Spleen (tissue), 11 donors: ENCODE measurements around the gene KLK14. TPM values are rescaled to one million over a fixed set of nuclear protein-coding genes. Genes with fewer than 3 reads are reported as not detected.

ENCODE experiments used
- DNase-seq: peaks from one replicate; pipeline ENCODE4 v3.0.0-alpha.2; 2020
- H3K27ac ChIP-seq, 8 donors: fragments of 200-600 bp; sonication (generic) in 7 of 8; 1 replicate in 4 of 8; 2 replicates in 4 of 8; pipeline versions ENCODE4 v1.5.0 to v1.8.0; 2016 to 2021; ENCODE audit warnings: inconsistent platforms in 4 of 8, mild to moderate bottlenecking in 4 of 8, moderate library complexity in 1 of 8
- H3K27me3 ChIP-seq, 7 donors: fragments of 200-600 bp; sonication (generic) in 6 of 7; replicated peaks in 1 of 7; 1 replicate in 4 of 7; 2 replicates in 3 of 7; pipeline versions ENCODE4 v1.5.0 to v1.8.0; 2016 to 2021; ENCODE audit warnings: inconsistent platforms in 3 of 7, mild to moderate bottlenecking in 1 of 7
- H3K36me3 ChIP-seq, 6 donors: fragments of 200-600 bp; sonication (generic) in 5 of 6; 1 replicate in 4 of 6; 2 replicates in 2 of 6; pipeline versions ENCODE4 v1.5.0 to v1.8.0; 2016 to 2021; ENCODE audit warnings: inconsistent platforms in 2 of 6
- H3K4me1 ChIP-seq, 6 donors: fragments of 200-600 bp; sonication (generic) in 5 of 6; 1 replicate in 3 of 6; 2 replicates in 3 of 6; pipeline versions ENCODE4 v1.5.0 to v1.8.0; 2016 to 2021; ENCODE audit warnings: inconsistent platforms in 3 of 6
- H3K4me3 ChIP-seq, 8 donors: fragments of 200-600 bp; sonication (generic) in 7 of 8; 1 replicate in 4 of 8; 2 replicates in 4 of 8; pipeline versions ENCODE4 v1.5.0 to v1.8.0; 2016 to 2021; ENCODE audit warnings: inconsistent platforms in 4 of 8, mild to moderate bottlenecking in 4 of 8, moderate library complexity in 2 of 8
- H3K9me3 ChIP-seq, 8 donors: fragments of 200-600 bp; sonication (generic) in 7 of 8; 1 replicate in 4 of 8; 2 replicates in 4 of 8; pipeline versions ENCODE4 v1.5.0 to v1.8.0; 2016 to 2021; ENCODE audit warnings: inconsistent platforms in 4 of 8
- CTCF ChIP-seq, 11 experiments: fragments of 200-600 bp in 7 of 11; fragments of 450-650 bp in 4 of 11; sonication (generic) in 4 of 11; IDR thresholded peaks in 8 of 11; conservative IDR thresholded peaks in 3 of 11; 1 replicate in 7 of 11; 2 replicates in 4 of 11; pipeline versions ENCODE4 v1.4.0 to v1.8.0; 2016 to 2021; ENCODE audit warnings: antibody characterized with exemption in 11 of 11, inconsistent platforms in 4 of 11, mild to moderate bottlenecking in 1 of 11
- POLR2A ChIP-seq, 3 donors: fragments of 450-650 bp; IDR thresholded peaks; one replicate each; pipeline ENCODE4 v1.5.1; 2017; ENCODE audit warnings: antibody characterized with exemption in 3 of 3, mild to moderate bottlenecking in 1 of 3
- POLR2AphosphoS5 ChIP-seq, 3 donors: sonication (generic); formaldehyde crosslinking; IDR thresholded peaks; one replicate each; pipeline ENCODE4 v1.5.1; 2017; ENCODE audit warnings: antibody characterized with exemption in 3 of 3
- WGBS, 5 donors: extraction: QIAGEN DNeasy Blood & Tissue Kit in 3 of 5; methylation state at CpG; one replicate each; pipeline versions ENCODE4 v1.1.5 to v1.1.7; 2013 to 2018; 5-methylcytosine and 5-hydroxymethylcytosine counted together
- intact Hi-C: fragments of 100-400 bp; cut with DNase I; formaldehyde crosslinking; loops from one replicate; pipeline ENCODE4 v1.15.0; 2023; ENCODE audit warnings: low total_unique reads
- polyA plus RNA-seq, 3 donors: library from polyadenylated mRNA; stranded (reverse); fragments of 200-250 nt; gene quantifications; one replicate each; pipeline ENCODE4 v1.2.1, GENCODE V29; 2013
- total RNA-seq, 7 donors: library from RNA; depleted of rRNA in 3 of 7; stranded (reverse); fragments of >200 nt in 3 of 7; fragmentation: NEBNext Ultra II Directional in 4 of 7; extraction: Animal tissue kit (Norgen Biotek cat#: 25700) in 4 of 7; gene quantifications; one replicate each; pipeline versions ENCODE4 v1.1.0 to v1.2.1, GENCODE V29; 2016 to 2021
- donor health status: healthy with polysubstance abuse.
- donor health status: DM: no; HTN: no; CAD: no; lungs with moderate emphysema.
- donor health status: DM: no; HTN: no; CAD: no.
- donor health status: Bipolar disorder and iron deficiency.
- donor health status: healthy.
- donor health status: DM: no; HTN: no; CAD: no.
- donor health status: DM: yes; HTN: yes; CAD: no.

Gene KLK14
- total and polyA plus RNA-seq, 10 donors = 0.12 to 0.63 (median 0.33) TPM; not detected in 5

- Histone ChIP-seq H3K27me3 (peaks cover 0 to 85% (median 8%) of the 10 kb centered on the region in 7 donors), H3K4me3 (no peak overlapping the region), H3K36me3 (no peaks in the 10 kb centered on the region), H3K9me3 (no peaks in the 10 kb centered on the region), H3K27ac (no peak overlapping the region), H3K4me1 (no peaks in the 10 kb centered on the region)
- WGBS, 5 donors = 76 to 89% (median 84%) methylated on average over 7 of the region's 7 CpGs
- intact Hi-C loops = no loop called here
- DNase-seq = no peak
- TF ChIP-seq POLR2A (IDR thresholded peaks at IDR 0.05) (no peak), CTCF (IDR thresholded peaks at IDR 0.05 in 8 of 11, conservative IDR thresholded peaks at IDR 0.05 in 3 of 11) (no peak), POLR2AphosphoS5 (IDR thresholded peaks at IDR 0.05) (no peak)
These were observed 51.3 kb downstream of the KLK14 start for GRCh38 chr19:51031220-51031879.

- Histone ChIP-seq H3K4me3 (no peak overlapping the region), H3K27ac (no peak overlapping the region), H3K9me3 (no peaks in the 10 kb centered on the region), H3K36me3 (no peaks in the 10 kb centered on the region), H3K4me1 (no peaks in the 10 kb centered on the region), H3K27me3 (peaks cover 0 to 90% (median 12%) of the 10 kb centered on the region in 7 donors)
- 64 to 72% (median 68%) methylated on average over 13 of the region's 13 CpGs for WGBS, 5 donors
- no peak for TF ChIP-seq POLR2A (IDR thresholded peaks at IDR 0.05)
- TF ChIP-seq CTCF (IDR thresholded peaks at IDR 0.05 in 8 of 11, conservative IDR thresholded peaks at IDR 0.05 in 3 of 11) = no peak
- intact Hi-C loops = no loop called here
- no peak for DNase-seq
These were observed 52.1 kb downstream of the KLK14 start for GRCh38 chr19:51030631-51031030.

- Histone ChIP-seq H3K36me3 (no peaks in the 10 kb centered on the region), H3K9me3 (no peaks in the 10 kb centered on the region)
- no peak for DNase-seq
These were observed 53.0 kb downstream of the KLK14 start for GRCh38 chr19:51029718-51030117.

More at GRCh38 chr19:51029718-51030117, 53.0 kb downstream of the KLK14 start:
- peaks cover 0 to 90% (median 12%) of the 10 kb centered on the region in 7 donors for H3K27me3 ChIP-seq
- no peak overlapping the region for H3K4me3 ChIP-seq
- intact Hi-C loops = no loop called here
- TF ChIP-seq POLR2A (IDR thresholded peaks at IDR 0.05) = no peak
- no peak for TF ChIP-seq CTCF (IDR thresholded peaks at IDR 0.05 in 8 of 11, conservative IDR thresholded peaks at IDR 0.05 in 3 of 11)
- TF ChIP-seq POLR2AphosphoS5 (IDR thresholded peaks at IDR 0.05) = no peak
- H3K4me1 ChIP-seq = no peaks in the 10 kb centered on the region
- WGBS, 5 donors = 65 to 87% (median 80%) methylated on average over 2 of the region's 2 CpGs
- no peak overlapping the region for H3K27ac ChIP-seq

Other genes with a start within 250 kb of the KLK14 start
- gene KLK15, start 249.3 kb downstream of the KLK14 start, total RNA-seq = not detected
- under 1 TPM in 2 of 3 donors, not detected in 1; 0.07 to 0.13 TPM for gene KLK15, start 249.3 kb downstream of the KLK14 start, polyA plus RNA-seq
- gene KLK3, start 228.0 kb downstream of the KLK14 start, total RNA-seq = not detected
- gene KLK3, start 228.0 kb downstream of the KLK14 start, polyA plus RNA-seq = under 1 TPM in 1 of 3 donors, not detected in 2; 0.03 TPM
- 1 to 10 TPM in 1 of 7 donors, under 1 TPM in 1, not detected in 5; 0.37 to 1.2 TPM for gene KLK2, start 209.4 kb downstream of the KLK14 start, total RNA-seq
- gene KLK2, start 209.4 kb downstream of the KLK14 start, polyA plus RNA-seq = under 1 TPM; 0.65 to 0.86 (median 0.65) TPM
- gene KLK4, start 171.5 kb downstream of the KLK14 start, total RNA-seq = not detected
- under 1 TPM; 0.19 to 0.26 (median 0.20) TPM for gene KLK4, start 171.5 kb downstream of the KLK14 start, polyA plus RNA-seq
- gene KLK5, start 129.8 kb downstream of the KLK14 start, total RNA-seq = under 1 TPM in 1 of 7 donors, not detected in 6; 0.79 TPM
- under 1 TPM in 1 of 3 donors, not detected in 2; 0.13 TPM for gene KLK5, start 129.8 kb downstream of the KLK14 start, polyA plus RNA-seq
- gene KLK6, start 113.3 kb downstream of the KLK14 start, total RNA-seq = 1 to 10 TPM in 5 of 7 donors, under 1 TPM in 1, not detected in 1; 0.79 to 9.5 (median 3.0) TPM
- 1 to 10 TPM in 1 of 3 donors, under 1 TPM in 2; 0.43 to 5.8 (median 0.80) TPM for gene KLK6, start 113.3 kb downstream of the KLK14 start, polyA plus RNA-seq
- gene KLK7, start 99.0 kb downstream of the KLK14 start, total RNA-seq = 1 to 10 TPM in 1 of 7 donors, under 1 TPM in 1, not detected in 5; 0.23 to 1.6 TPM
- gene KLK7, start 99.0 kb downstream of the KLK14 start, polyA plus RNA-seq = under 1 TPM; 0.03 to 0.45 (median 0.09) TPM
- gene KLK8, start 81.3 kb downstream of the KLK14 start, total RNA-seq = not detected
- gene KLK8, start 81.3 kb downstream of the KLK14 start, polyA plus RNA-seq = under 1 TPM in 1 of 3 donors, not detected in 2; 0.56 TPM
- gene KLK10, start 63.2 kb downstream of the KLK14 start, total RNA-seq = not detected
- under 1 TPM; 0.06 to 0.13 (median 0.09) TPM for gene KLK10, start 63.2 kb downstream of the KLK14 start, polyA plus RNA-seq
- not detected for gene KLK11, start 56.3 kb downstream of the KLK14 start, total RNA-seq
- under 1 TPM in 2 of 3 donors, not detected in 1; 0.09 to 0.29 TPM for gene KLK11, start 56.3 kb downstream of the KLK14 start, polyA plus RNA-seq
- gene KLK12, start 47.9 kb downstream of the KLK14 start, total RNA-seq = not detected
- gene KLK12, start 47.9 kb downstream of the KLK14 start, polyA plus RNA-seq = under 1 TPM in 1 of 3 donors, not detected in 2; 0.16 TPM
- gene KLK13, start 17.8 kb downstream of the KLK14 start, total RNA-seq = not detected
- gene KLK13, start 17.8 kb downstream of the KLK14 start, polyA plus RNA-seq = under 1 TPM in 1 of 3 donors, not detected in 2; 0.13 TPM
- gene CTU1, start 25.5 kb upstream of the KLK14 start, total RNA-seq = 1 to 10 TPM; 4.5 to 8.2 (median 6.5) TPM
- 1 to 10 TPM; 1.1 to 4.0 (median 2.6) TPM for gene CTU1, start 25.5 kb upstream of the KLK14 start, polyA plus RNA-seq
- 10 to 100 TPM; 26.9 to 81.3 (median 42.1) TPM for gene SIGLEC9, start 42.0 kb upstream of the KLK14 start, total RNA-seq
- 10 to 100 TPM in 1 of 3 donors, 1 to 10 TPM in 2; 4.6 to 13.5 (median 5.7) TPM for gene SIGLEC9, start 42.0 kb upstream of the KLK14 start, polyA plus RNA-seq
- gene SIGLEC7, start 59.4 kb upstream of the KLK14 start, total RNA-seq = 10 to 100 TPM; 23.1 to 59.9 (median 31.3) TPM
- gene SIGLEC7, start 59.4 kb upstream of the KLK14 start, polyA plus RNA-seq = 10 to 100 TPM in 2 of 3 donors, 1 to 10 TPM in 1; 6.8 to 16.5 (median 11.0) TPM
- gene CD33, start 142.2 kb upstream of the KLK14 start, total RNA-seq = 10 to 100 TPM; 32.6 to 77.8 (median 65.4) TPM
- gene CD33, start 142.2 kb upstream of the KLK14 start, polyA plus RNA-seq = 10 to 100 TPM in 2 of 3 donors, 1 to 10 TPM in 1; 9.6 to 19.2 (median 16.6) TPM
- under 1 TPM in 1 of 7 donors, not detected in 6; 0.88 TPM for gene SIGLECL1, start 168.2 kb upstream of the KLK14 start, total RNA-seq
- gene SIGLECL1, start 168.2 kb upstream of the KLK14 start, polyA plus RNA-seq = under 1 TPM in 1 of 3 donors, not detected in 2; 0.26 TPM
- not detected for gene IGLON5, start 228.8 kb upstream of the KLK14 start, total RNA-seq
- gene IGLON5, start 228.8 kb upstream of the KLK14 start, polyA plus RNA-seq = under 1 TPM in 1 of 3 donors, not detected in 2; 0.03 TPM